ENCODE results near the gene GP9. TPM values are rescaled to one million over a fixed set of nuclear protein-coding genes. Genes with fewer than 3 reads are reported as not detected.

GP9 gene
- total and polyA plus RNA-seq, 4 donors = 0.16 to 12.0 TPM; not detected in 2

GRCh38 chr3:129040039-129040336 lies 20.6 kb upstream of the GP9 start:
- Histone ChIP-seq H3K27ac (ENCODE audit: low read depth in 1 of 2, low read length in 2 of 2) (no peak overlapping the region), H3K36me3 (ENCODE audit: control insufficient read depth in 4 of 4, insufficient read depth in 3 of 4, low read depth in 1 of 4, low read length in 3 of 4) (no peaks in the 10 kb centered on the region), H3K9me3 (ENCODE audit: control insufficient read depth in 4 of 4, low read length in 3 of 4) (no peaks in the 10 kb centered on the region), H3K9ac (ENCODE audit: low read depth in 1 of 2, low read length in 2 of 2) (no peak overlapping the region), H3K4me1 (ENCODE audit: control insufficient read depth in 4 of 4, insufficient read depth in 4 of 4, low read length in 3 of 4) (peaks cover 0 to 7% (median 4%) of the 10 kb centered on the region in 4 donors), H3K27me3 (ENCODE audit: control insufficient read depth in 4 of 4, insufficient read depth in 4 of 4, low read length in 3 of 4) (no peaks in the 10 kb centered on the region), H3K4me3 (ENCODE audit: low read depth in 1 of 3, low read length in 3 of 3) (no peak overlapping the region)
- no peak for TF ChIP-seq JUND (IDR thresholded peaks at IDR 0.05)
- no peak for TF ChIP-seq YY1 (IDR thresholded peaks at IDR 0.05)
- TF ChIP-seq HNF4A (conservative IDR thresholded peaks at IDR 0.05) = no peak
- TF ChIP-seq RAD21 (IDR thresholded peaks at IDR 0.05) = no peak
- no peak for TF ChIP-seq TAF1 (conservative IDR thresholded peaks at IDR 0.05)
- TF ChIP-seq RXRA (IDR thresholded peaks at IDR 0.05) = no peak
- no peak for TF ChIP-seq HNF4G (IDR thresholded peaks at IDR 0.05)
- no peak for TF ChIP-seq CTCF (IDR thresholded peaks at IDR 0.05; ENCODE audit: low read depth, low read length, missing input control)
- TF ChIP-seq NR2F2 (IDR thresholded peaks at IDR 0.05) = no peak
- TF ChIP-seq FOXA2 (IDR thresholded peaks at IDR 0.05) = no peak
- TF ChIP-seq MAX (IDR thresholded peaks at IDR 0.05) = no peak
- WGBS = 84% methylated on average over 3 of the region's 3 CpGs
- no peak for DNase-seq (ENCODE audit: low spot score)

- no peak for DNase-seq (ENCODE audit: low spot score)
- TF ChIP-seq TAF1 (conservative IDR thresholded peaks at IDR 0.05) (no peak), SP1 (IDR thresholded peaks at IDR 0.05) (no peak), HNF4G (IDR thresholded peaks at IDR 0.05) (no peak), FOXA2 (IDR thresholded peaks at IDR 0.05) (no peak), CTCF (IDR thresholded peaks at IDR 0.05; ENCODE audit: low read depth, low read length, missing input control) (no peak)
- Histone ChIP-seq H3K27ac (ENCODE audit: low read depth in 1 of 2, low read length in 2 of 2) (no peak overlapping the region), H3K9me3 (ENCODE audit: control insufficient read depth in 4 of 4, low read length in 3 of 4) (no peaks in the 10 kb centered on the region), H3K36me3 (ENCODE audit: control insufficient read depth in 4 of 4, insufficient read depth in 3 of 4, low read depth in 1 of 4, low read length in 3 of 4) (no peaks in the 10 kb centered on the region), H3K4me1 (ENCODE audit: control insufficient read depth in 4 of 4, insufficient read depth in 4 of 4, low read length in 3 of 4) (peaks cover 0 to 3% (median 2%) of the 10 kb centered on the region in 4 donors), H3K4me3 (ENCODE audit: low read depth in 1 of 3, low read length in 3 of 3) (no peak overlapping the region), H3K9ac (ENCODE audit: low read depth in 1 of 2, low read length in 2 of 2) (no peak overlapping the region), H3K27me3 (ENCODE audit: control insufficient read depth in 4 of 4, insufficient read depth in 4 of 4, low read length in 3 of 4) (no peaks in the 10 kb centered on the region)
- WGBS = 94% methylated on average over 15 of the region's 15 CpGs
These were observed 19.8 kb upstream of the GP9 start for GRCh38 chr3:129040579-129041300.

- Histone ChIP-seq H3K36me3 (ENCODE audit: control insufficient read depth in 4 of 4, insufficient read depth in 3 of 4, low read depth in 1 of 4, low read length in 3 of 4) (no peaks in the 10 kb centered on the region), H3K9me3 (ENCODE audit: control insufficient read depth in 4 of 4, low read length in 3 of 4) (no peaks in the 10 kb centered on the region), H3K4me1 (ENCODE audit: control insufficient read depth in 4 of 4, insufficient read depth in 4 of 4, low read length in 3 of 4) (peaks cover 0 to 6% (median 4%) of the 10 kb centered on the region in 4 donors), H3K9ac (ENCODE audit: low read depth in 1 of 2, low read length in 2 of 2) (no peak overlapping the region), H3K27ac (ENCODE audit: low read depth in 1 of 2, low read length in 2 of 2) (no peak overlapping the region), H3K27me3 (ENCODE audit: control insufficient read depth in 4 of 4, insufficient read depth in 4 of 4, low read length in 3 of 4) (no peaks in the 10 kb centered on the region), H3K4me3 (ENCODE audit: low read depth in 1 of 3, low read length in 3 of 3) (peak overlapping the region in 1 of 3 donors; percentile 37)
- TF ChIP-seq FOXA1 (IDR thresholded peaks at IDR 0.05) (no peak), RAD21 (IDR thresholded peaks at IDR 0.05) (no peak), GABPA (IDR thresholded peaks at IDR 0.05 in 1 of 2, conservative IDR thresholded peaks at IDR 0.05 in 1 of 2) (no peak), EGR1 (IDR thresholded peaks at IDR 0.05; ENCODE audit: low read depth in 2 of 2) (no peak), CTCF (IDR thresholded peaks at IDR 0.05; ENCODE audit: low read depth, low read length, missing input control) (no peak), SP1 (IDR thresholded peaks at IDR 0.05) (no peak), ATF3 (IDR thresholded peaks at IDR 0.05) (no peak), REST (IDR thresholded peaks at IDR 0.05) (no peak), TAF1 (conservative IDR thresholded peaks at IDR 0.05) (no peak), JUND (IDR thresholded peaks at IDR 0.05) (no peak), HNF4A (conservative IDR thresholded peaks at IDR 0.05) (no peak)
- 11% methylated on average over 43 of the region's 43 CpGs for WGBS
- DNase-seq (ENCODE audit: low spot score) = no peak
These were observed 14.9 kb upstream of the GP9 start for GRCh38 chr3:129045675-129046036.

Data from liver (tissue), 9 donors.